H1 (cell line): ENCODE data around the gene COPZ1.

ENCODE experiments used
- CTCF ChIP-seq, 3 experiments: IDR thresholded peaks; 1 replicate in 2 of 3; 2 replicates in 1 of 3; pipeline versions ENCODE4 v1.5.1 to v1.6.1; 2011; ENCODE audit warnings: low read length in 3 of 3, mild to moderate bottlenecking in 3 of 3, inconsistent platforms in 2 of 3, low read depth in 1 of 3, moderate library complexity in 1 of 3; ENCODE audit not compliant: insufficient read depth in 1 of 3; ENCODE audit errors: control extremely low read depth in 1 of 3
- EZH2 ChIP-seq: fragments of 200-600 bp; sonication (generic); IDR thresholded peaks from 2 replicates; pipeline ENCODE4 v1.7.1; 2012; ENCODE audit warnings: low read depth, mild to moderate bottlenecking, moderate library complexity, low read length, inconsistent platforms; ENCODE audit not compliant: severe bottlenecking
- GTF2F1 ChIP-seq: IDR thresholded peaks from 2 replicates; pipeline ENCODE4 v1.6.1; 2012; ENCODE audit warnings: low read depth, low read length, improper control_type of control experiment, borderline replicate concordance
- HDAC6 ChIP-seq: IDR thresholded peaks from one replicate; pipeline ENCODE4 v1.7.1; 2012; ENCODE audit warnings: low read depth, mild to moderate bottlenecking, inconsistent platforms, low read length, moderate library complexity
- POLR2A ChIP-seq, 2 experiments: IDR thresholded peaks; 1 replicate in 1 of 2; 2 replicates in 1 of 2; pipeline ENCODE4 v1.6.1; 2011; ENCODE audit warnings: low read depth in 2 of 2, low read length in 2 of 2, mild to moderate bottlenecking in 2 of 2; ENCODE audit errors: control extremely low read depth in 1 of 2
- POLR2AphosphoS5 ChIP-seq: IDR thresholded peaks from 2 replicates; pipeline ENCODE4 v1.6.1; 2011; ENCODE audit warnings: low read depth, low read length
- SIN3A ChIP-seq, 2 experiments: IDR thresholded peaks in 1 of 2; conservative IDR thresholded peaks in 1 of 2; 2 replicates each; pipeline ENCODE4 v1.6.1; 2011 to 2012; ENCODE audit warnings: low read length in 2 of 2, improper control_type of control experiment in 1 of 2, low read depth in 1 of 2, mild to moderate bottlenecking in 1 of 2
- SIRT6 ChIP-seq: IDR thresholded peaks from one replicate; pipeline ENCODE4 v1.7.1; 2012; ENCODE audit warnings: low read length, inconsistent platforms
- SP1 ChIP-seq: IDR thresholded peaks from 2 replicates; pipeline ENCODE4 v1.6.1; 2011; ENCODE audit warnings: low read depth, low read length
- TAF1 ChIP-seq: IDR thresholded peaks from 2 replicates; pipeline ENCODE4 v1.6.1; 2011; ENCODE audit warnings: mild to moderate bottlenecking, low read depth, low read length
- USF2 ChIP-seq: IDR thresholded peaks from 2 replicates; pipeline ENCODE4 v1.6.1; 2011; ENCODE audit warnings: low read length, improper control_type of control experiment
- ZNF274 ChIP-seq: IDR thresholded peaks from 2 replicates; pipeline ENCODE4 v1.7.0; 2012; ENCODE audit warnings: low read length, borderline replicate concordance; ENCODE audit errors: extremely low read depth

- TF ChIP-seq CTCF (IDR thresholded peaks at IDR 0.05; ENCODE audit: control extremely low read depth in 1 of 3, insufficient read depth in 1 of 3, low read depth in 1 of 3, low read length in 3 of 3) (no peak), POLR2A (IDR thresholded peaks at IDR 0.05; ENCODE audit: control extremely low read depth in 1 of 2, low read depth in 2 of 2, low read length in 2 of 2) (0 out of 3 replicates have a peak, but pooled peaks of 1 of the 2 experiments have one; percentile 8), POLR2AphosphoS5 (no peak; the same call in 1 of the 2 replicates), USF2 (no peak), SP1 (peak; percentile 100), SIN3A (conservative IDR thresholded peaks at IDR 0.05 in 1 of 2, IDR thresholded peaks at IDR 0.05 in 1 of 2; ENCODE audit: low read depth in 1 of 2, low read length in 2 of 2) (peak; percentile 85 to 96; a peak in 3 of 4 replicates), ZNF274 (no peak), SIRT6 (no peak), TAF1 (peak; percentile 18; the same call in 1 of the 2 replicates), GTF2F1 (no peak), HDAC6 (no peak), EZH2 (no peak)
These were observed 34.2 kb downstream of the COPZ1 start for GRCh38 chr12:54358945-54359761.
